ENCODE measurements around the gene TMED4.

- no peak for TF ChIP-seq FOXA2 (IDR thresholded peaks at IDR 0.05)
- TF ChIP-seq CTCF (IDR thresholded peaks at IDR 0.05; ENCODE audit: low read depth, low read length, missing input control), result no peak
- TF ChIP-seq ATF3 (IDR thresholded peaks at IDR 0.05), result no peak
- no peak for TF ChIP-seq RAD21 (IDR thresholded peaks at IDR 0.05)
- no peak for TF ChIP-seq JUND (IDR thresholded peaks at IDR 0.05)
- TF ChIP-seq ZBTB33 (IDR thresholded peaks at IDR 0.05), result no peak
- TF ChIP-seq EGR1 (IDR thresholded peaks at IDR 0.05; ENCODE audit: low read depth in 2 of 2), result no peak
- no peak for TF ChIP-seq SP1 (IDR thresholded peaks at IDR 0.05)
- TF ChIP-seq REST (IDR thresholded peaks at IDR 0.05), result no peak
- TF ChIP-seq HNF4A (conservative IDR thresholded peaks at IDR 0.05), result no peak
- TF ChIP-seq GABPA (IDR thresholded peaks at IDR 0.05 in 1 of 2, conservative IDR thresholded peaks at IDR 0.05 in 1 of 2), result no peak
- TF ChIP-seq TAF1 (conservative IDR thresholded peaks at IDR 0.05), result no peak
- TF ChIP-seq MAX (IDR thresholded peaks at IDR 0.05), result no peak
These were observed 44.6 kb upstream of the TMED4 start for GRCh38 chr7:44626620-44627019.
